Middle frontal gyrus (tissue), 1 donor: ENCODE data around the gene PC.

Experiments used
- DNase-seq: peaks from one replicate; pipeline ENCODE4 v3.0.0-alpha.2; 2015; ENCODE audit warnings: low spot score; ENCODE audit errors: extremely low spot score

Gene PC

DNA sequence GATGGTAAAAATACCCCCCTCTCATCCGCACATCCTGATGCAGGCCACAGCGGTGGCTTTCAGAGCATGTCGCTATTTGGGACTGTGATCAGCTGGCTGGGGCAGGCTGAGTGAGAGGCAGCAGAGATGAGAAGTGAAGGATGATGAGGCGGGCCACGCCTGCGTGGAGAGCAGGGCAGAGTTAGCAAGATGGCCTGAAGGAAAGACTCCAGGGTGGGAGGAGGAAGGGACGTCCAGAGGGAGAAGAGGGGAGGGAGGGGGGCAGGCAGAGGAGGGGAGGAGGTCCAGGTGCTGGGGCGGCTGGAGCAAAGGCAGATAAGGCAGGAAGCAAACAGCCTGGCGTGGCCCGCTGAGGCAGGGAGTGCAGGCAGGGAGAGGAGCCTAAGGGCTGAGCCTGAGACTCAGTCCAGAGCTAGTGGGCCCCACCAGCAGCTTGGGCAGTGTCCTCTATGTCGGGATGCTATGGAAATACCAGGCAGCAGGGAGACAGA is 72.2 kb downstream of the PC start:
- DNase-seq: no peak

GRCh38 chr11:66885469-66885868 is 72.7 kb downstream of the PC start:
- no peak for DNase-seq

GRCh38 chr11:66884443-66884842 is 73.7 kb downstream of the PC start:
- no peak for DNase-seq

DNA sequence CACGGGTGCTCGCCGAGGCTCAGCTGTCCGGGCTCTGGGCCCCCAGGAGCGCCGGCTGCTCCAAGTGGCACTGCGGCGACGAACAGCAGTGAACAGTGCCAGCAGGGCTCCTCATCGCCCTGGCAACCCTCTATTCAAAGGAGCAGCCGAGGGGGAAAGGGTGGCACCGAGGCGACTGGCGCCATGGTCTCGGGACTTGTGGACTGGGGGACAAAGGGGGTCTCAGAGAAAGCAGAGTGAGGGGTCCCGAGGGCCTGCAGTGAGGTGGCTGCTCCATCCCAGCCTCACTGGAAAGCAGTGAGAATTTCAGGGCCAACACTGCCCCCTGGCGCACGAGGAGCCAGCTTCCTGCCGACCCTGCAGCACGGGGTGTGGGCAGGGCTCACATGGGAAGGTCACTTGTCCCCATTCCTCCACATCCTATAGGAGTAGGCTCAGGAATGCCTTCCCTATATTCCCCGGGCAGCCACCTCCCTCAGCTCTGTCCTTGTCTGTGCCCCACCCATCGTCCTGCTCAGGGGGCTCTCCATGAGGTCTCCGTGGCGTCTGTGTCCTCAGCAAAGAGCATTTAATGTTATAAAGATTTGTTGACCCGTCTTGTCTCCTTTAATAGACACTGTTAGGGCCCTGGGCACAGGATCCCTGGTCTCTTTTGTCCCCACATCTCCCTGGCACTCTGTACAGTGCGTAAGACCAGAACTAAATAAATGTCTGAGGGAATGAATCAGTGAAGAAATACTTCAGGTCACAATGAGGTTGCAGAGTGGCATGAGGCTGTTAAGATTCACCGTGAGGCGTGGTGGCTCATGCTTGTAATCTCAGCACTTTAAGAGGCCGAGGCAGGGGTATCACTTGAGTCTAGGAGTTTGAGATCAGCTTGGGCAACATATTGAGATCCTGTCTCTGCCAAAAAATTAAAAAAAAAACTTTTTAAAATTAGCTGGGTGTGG is 74.9 kb downstream of the PC start:
- DNase-seq: peak; percentile 76

- DNase-seq: peak; percentile 19
Observed at GRCh38 chr11:66882561-66883015, 75.6 kb downstream of the PC start.

DNA sequence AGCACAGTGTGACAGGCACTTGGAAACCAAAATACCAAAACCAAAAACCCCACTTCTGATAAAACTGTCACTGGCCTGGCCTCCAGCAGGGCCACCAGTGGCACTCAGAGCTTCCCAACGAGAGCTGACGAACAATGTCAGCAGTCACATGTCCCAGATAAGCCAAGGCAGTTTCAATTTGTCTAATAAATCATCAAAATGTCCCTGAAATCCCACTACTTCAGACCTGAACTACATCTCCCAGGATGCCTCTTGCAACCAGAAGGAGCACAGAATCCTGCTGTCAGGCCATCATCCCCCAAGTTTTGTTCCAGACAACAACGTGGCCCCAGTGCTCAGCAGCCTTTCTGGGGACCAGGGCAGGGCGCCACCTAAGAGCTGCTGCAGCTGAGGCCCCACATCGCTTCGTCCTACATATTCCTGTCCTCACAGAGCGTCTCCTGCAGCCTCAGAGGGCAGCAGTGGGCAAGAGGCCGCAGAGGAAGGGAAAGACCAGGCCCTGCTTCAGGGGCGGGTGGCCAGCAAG is 76.2 kb downstream of the PC start:
- no peak for DNase-seq

- no peak for DNase-seq
Observed at GRCh38 chr11:66881451-66881835, 76.7 kb downstream of the PC start.

DNA sequence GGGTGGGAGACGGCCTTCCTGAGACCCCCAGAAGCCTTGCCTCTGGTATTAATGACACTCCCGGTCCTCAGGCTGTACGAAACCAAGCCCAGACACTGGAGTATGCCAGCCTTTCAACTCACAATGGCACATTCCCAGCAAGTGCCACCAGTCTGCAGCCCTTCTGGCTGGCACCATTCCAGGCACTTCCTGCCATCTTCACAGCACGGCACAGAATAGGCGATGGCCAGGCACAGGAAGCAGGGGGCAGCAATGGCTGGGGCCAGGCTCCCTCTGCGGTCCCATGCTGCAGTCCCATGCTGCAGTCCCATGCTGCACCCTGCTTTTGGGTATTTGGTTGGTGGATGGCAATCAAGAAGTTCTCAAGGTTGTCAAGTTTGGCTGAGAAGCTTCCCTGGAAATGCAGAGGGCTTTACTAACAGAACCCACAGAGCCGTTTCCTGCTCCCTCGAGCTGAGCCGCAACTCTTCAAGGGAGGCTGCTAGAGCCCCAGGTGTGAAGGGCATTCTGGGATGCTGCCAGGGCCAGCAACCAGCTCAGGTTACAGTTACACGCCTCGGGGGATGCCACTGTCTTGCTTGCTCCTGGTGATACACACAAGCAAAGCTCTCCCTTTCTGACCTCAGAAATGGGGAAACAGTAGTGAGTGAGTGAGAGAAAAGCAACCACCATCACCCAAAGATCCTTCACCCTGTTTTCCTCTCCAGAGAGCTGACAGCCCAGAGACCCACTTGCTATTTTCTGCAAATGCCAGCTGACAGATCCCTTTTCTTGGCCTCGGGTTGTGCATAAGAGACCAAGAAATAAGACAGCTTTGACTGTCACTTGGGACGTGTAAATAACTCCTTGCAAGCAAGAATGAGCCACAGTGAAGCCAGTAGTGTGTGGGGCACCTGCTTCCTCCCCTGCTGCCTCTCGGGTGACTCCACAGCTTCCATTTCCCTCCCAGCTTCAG is 77.4 kb downstream of the PC start:
- no peak for DNase-seq

DNA sequence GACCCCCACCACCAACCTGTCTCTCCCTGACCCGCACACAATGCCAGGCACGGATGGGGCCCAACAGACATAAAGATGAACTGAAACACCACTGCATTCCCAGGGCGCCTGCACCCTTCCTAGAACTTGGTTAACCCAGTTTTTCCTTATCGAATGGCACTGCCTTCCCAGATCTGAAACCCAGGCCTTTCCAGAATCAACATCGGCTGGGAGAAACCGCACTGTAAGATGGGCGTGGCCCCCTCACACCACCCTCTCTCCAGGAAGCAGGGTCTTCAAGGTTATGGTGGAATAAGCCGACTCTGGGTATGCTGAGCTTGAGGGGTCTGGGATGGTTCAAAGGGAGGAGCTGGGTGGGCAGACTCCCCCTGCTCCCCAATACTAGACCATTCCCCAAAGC is 78.2 kb downstream of the PC start:
- DNase-seq: no peak

- no peak for DNase-seq
Observed at GRCh38 chr11:66879583-66879982, 78.6 kb downstream of the PC start.

- DNase-seq: no peak
Observed at GRCh38 chr11:66879000-66879399, 79.2 kb downstream of the PC start.

DNA sequence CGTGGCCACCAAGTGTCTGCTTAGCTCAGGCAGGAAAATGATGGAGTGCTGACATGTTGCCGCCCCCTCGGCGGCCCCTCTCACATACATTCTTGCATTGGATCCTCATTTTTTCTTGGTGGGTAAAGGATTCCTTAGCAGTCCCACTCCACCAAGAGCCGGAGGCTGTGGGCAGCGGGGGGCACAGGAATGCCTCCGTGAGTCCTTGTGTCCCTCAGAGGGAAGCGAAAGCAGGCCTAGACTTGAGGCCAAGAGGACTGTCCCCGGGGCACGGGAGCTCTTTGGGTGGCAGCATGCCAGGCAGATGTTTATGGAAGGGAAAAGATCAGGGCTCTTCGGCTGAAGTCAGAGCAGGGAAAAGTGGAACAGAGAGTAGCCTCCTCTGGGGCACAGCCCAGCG is 79.7 kb downstream of the PC start:
- no peak for DNase-seq

- no peak for DNase-seq
Observed at GRCh38 chr11:66877588-66878385, 80.4 kb downstream of the PC start.

DNA sequence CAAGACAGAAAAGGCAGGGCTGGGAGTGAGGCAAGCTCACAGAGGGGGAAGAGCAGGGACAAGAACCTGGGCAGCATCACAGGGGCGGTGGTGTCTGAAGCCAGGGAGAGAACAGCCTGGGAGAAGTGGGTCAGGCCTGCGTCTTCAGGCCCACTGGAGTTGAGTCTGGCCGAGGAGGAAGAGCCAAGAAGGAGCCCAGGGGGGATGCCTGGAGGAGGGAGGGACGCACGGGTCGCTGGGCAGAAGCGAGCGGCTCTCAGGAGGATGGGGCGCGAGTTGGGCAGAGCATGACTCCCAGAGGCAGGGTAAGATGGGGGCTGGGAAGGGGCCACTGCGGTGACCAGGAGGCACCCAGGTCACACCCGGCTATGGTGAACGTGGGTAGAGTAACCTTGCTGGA is 82.8 kb downstream of the PC start:
- DNase-seq: no peak

- DNase-seq: no peak
Observed at GRCh38 chr11:66874232-66874631, 84.0 kb downstream of the PC start.

- no peak for DNase-seq
Observed at GRCh38 chr11:66871521-66871901, 86.7 kb downstream of the PC start.

GRCh38 chr11:66870616-66871520 is 87.3 kb downstream of the PC start:
- no peak for DNase-seq

GRCh38 chr11:66870131-66870530 is 88.1 kb downstream of the PC start:
- DNase-seq: no peak

- DNase-seq: no peak
Observed at GRCh38 chr11:66869567-66869870, 88.7 kb downstream of the PC start.
